Liver (tissue), 9 donors: ENCODE measurements around the gene KATNIP. TPM values are rescaled to one million over a fixed set of nuclear protein-coding genes. Genes with fewer than 3 reads are reported as not detected.

Experiments used
- DNase-seq: peaks from one replicate; pipeline ENCODE4 v3.0.0-alpha.2; 2017; ENCODE audit warnings: low spot score
- H3K27ac ChIP-seq, 2 donors: one replicate each; pipeline ENCODE4 v1.7.0; 2013; ENCODE audit warnings: inconsistent platforms in 2 of 2, low read length in 2 of 2, control low read depth in 1 of 2, low read depth in 1 of 2, mild to moderate bottlenecking in 1 of 2
- H3K27me3 ChIP-seq, 4 donors: one replicate each; pipeline versions ENCODE4 v1.6.1 to v1.7.0; 2013; ENCODE audit warnings: low read length in 3 of 4, inconsistent platforms in 1 of 4, mild to moderate bottlenecking in 1 of 4, moderate library complexity in 1 of 4; ENCODE audit not compliant: control insufficient read depth in 4 of 4, insufficient read depth in 4 of 4
- H3K36me3 ChIP-seq, 4 donors: one replicate each; pipeline versions ENCODE4 v1.6.1 to v1.7.0; 2013; ENCODE audit warnings: low read length in 3 of 4, mild to moderate bottlenecking in 3 of 4, low read depth in 1 of 4, moderate library complexity in 1 of 4; ENCODE audit not compliant: control insufficient read depth in 4 of 4, insufficient read depth in 3 of 4
- H3K4me1 ChIP-seq, 4 donors: one replicate each; pipeline versions ENCODE4 v1.6.1 to v1.7.0; 2013; ENCODE audit warnings: low read length in 3 of 4, mild to moderate bottlenecking in 3 of 4, moderate library complexity in 1 of 4; ENCODE audit not compliant: control insufficient read depth in 4 of 4, insufficient read depth in 4 of 4
- H3K4me3 ChIP-seq, 3 donors: one replicate each; pipeline versions ENCODE4 v1.6.1 to v1.7.0; 2013; ENCODE audit warnings: low read length in 3 of 3, control low read depth in 1 of 3, low read depth in 1 of 3, mild to moderate bottlenecking in 1 of 3
- H3K9ac ChIP-seq, 2 donors: one replicate each; pipeline ENCODE4 v1.7.0; 2013; ENCODE audit warnings: low read length in 2 of 2, mild to moderate bottlenecking in 2 of 2, moderate library complexity in 2 of 2, control low read depth in 1 of 2, low read depth in 1 of 2
- H3K9me3 ChIP-seq, 4 donors: one replicate each; pipeline versions ENCODE4 v1.6.1 to v1.7.0; 2013; ENCODE audit warnings: low read length in 3 of 4; ENCODE audit not compliant: control insufficient read depth in 4 of 4
- ATF3 ChIP-seq: IDR thresholded peaks from 2 replicates; pipeline ENCODE4 v1.6.1; 2016; ENCODE audit warnings: antibody characterized with exemption
- CTCF ChIP-seq: fragments of 150-350 bp; IDR thresholded peaks from 2 replicates; pipeline ENCODE4 v1.5.1; 2017; ENCODE audit warnings: improper control_type of control experiment, low read depth, low read length; ENCODE audit not compliant: missing input control
- EGR1 ChIP-seq, 2 donors: IDR thresholded peaks; 2 replicates each; pipeline ENCODE4 v1.6.1; 2016 to 2018; ENCODE audit warnings: antibody characterized with exemption in 2 of 2, low read depth in 2 of 2
- FOXA1 ChIP-seq: IDR thresholded peaks from 2 replicates; pipeline ENCODE4 v1.6.1; 2016; ENCODE audit warnings: antibody characterized with exemption
- FOXA2 ChIP-seq: IDR thresholded peaks from 2 replicates; pipeline ENCODE4 v1.6.1; 2016; ENCODE audit warnings: antibody characterized with exemption
- GABPA ChIP-seq, 2 donors: IDR thresholded peaks in 1 of 2; conservative IDR thresholded peaks in 1 of 2; 2 replicates each; pipeline ENCODE4 v1.6.1; 2016; ENCODE audit warnings: antibody characterized with exemption in 2 of 2, mild to moderate bottlenecking in 1 of 2, moderate library complexity in 1 of 2
- HNF4A ChIP-seq, 2 donors: conservative IDR thresholded peaks; 2 replicates each; pipeline ENCODE4 v1.6.1; 2016; ENCODE audit warnings: antibody characterized with exemption in 2 of 2, mild to moderate bottlenecking in 2 of 2
- HNF4G ChIP-seq: IDR thresholded peaks from 2 replicates; pipeline ENCODE4 v1.6.1; 2016; ENCODE audit warnings: antibody characterized with exemption
- JUND ChIP-seq, 2 donors: IDR thresholded peaks; 2 replicates each; pipeline ENCODE4 v1.6.1; 2016; ENCODE audit warnings: antibody characterized with exemption in 2 of 2
- MAX ChIP-seq: IDR thresholded peaks from 2 replicates; pipeline ENCODE4 v1.6.1; 2016; ENCODE audit warnings: antibody characterized with exemption
- NR2F2 ChIP-seq: IDR thresholded peaks from 2 replicates; pipeline ENCODE4 v1.6.1; 2016; ENCODE audit warnings: antibody characterized with exemption
- RAD21 ChIP-seq, 2 donors: IDR thresholded peaks; 2 replicates each; pipeline ENCODE4 v1.6.1; 2016; ENCODE audit warnings: antibody characterized with exemption in 2 of 2, mild to moderate bottlenecking in 2 of 2
- REST ChIP-seq: IDR thresholded peaks from 2 replicates; pipeline ENCODE4 v1.6.1; 2016; ENCODE audit warnings: antibody characterized with exemption, mild to moderate bottlenecking
- RXRA ChIP-seq, 2 donors: IDR thresholded peaks; 2 replicates each; pipeline ENCODE4 v1.6.1; 2017 to 2018; ENCODE audit warnings: antibody characterized with exemption in 2 of 2, mild to moderate bottlenecking in 1 of 2
- SP1 ChIP-seq: IDR thresholded peaks from 2 replicates; pipeline ENCODE4 v1.6.1; 2018; ENCODE audit warnings: antibody characterized with exemption, mild to moderate bottlenecking
- TAF1 ChIP-seq: conservative IDR thresholded peaks from 2 replicates; pipeline ENCODE4 v1.6.1; 2016; ENCODE audit warnings: antibody characterized with exemption, mild to moderate bottlenecking
- YY1 ChIP-seq: IDR thresholded peaks from 2 replicates; pipeline ENCODE4 v1.6.1; 2016; ENCODE audit warnings: antibody characterized with exemption, mild to moderate bottlenecking
- ZBTB33 ChIP-seq: IDR thresholded peaks from 2 replicates; pipeline ENCODE4 v1.6.1; 2016; ENCODE audit warnings: antibody characterized with exemption
- WGBS: extraction: QIAGEN DNeasy Blood & Tissue Kit; methylation state at CpG from one replicate; pipeline ENCODE4 v1.1.7; 2013; 5-methylcytosine and 5-hydroxymethylcytosine counted together
- polyA plus RNA-seq, 2 donors: library from polyadenylated mRNA; stranded (reverse) in 1 of 2; unstranded in 1 of 2; fragments of 200-250 nt in 1 of 2; fragments of >200 nt in 1 of 2; fragmentation: Nextera tagmentation in 1 of 2; extraction: Ambion mirVana in 1 of 2; gene quantifications; one replicate each; pipeline versions ENCODE4 v1.2.1 to v1.2.3, GENCODE V29; 2013 to 2015
- total RNA-seq, 2 donors: library from RNA; depleted of rRNA; stranded (reverse); fragments of >200 nt; gene quantifications; one replicate each; pipeline ENCODE4 v1.2.3, GENCODE V29; 2014
- donor health status: healthy.
- donor health status: healthy.
- donor health status: healthy.
- donor health status: healthy.
- donor health status: healthy.

The KATNIP gene
- total and polyA plus RNA-seq, 4 donors: 2.0 to 6.5 (median 4.5) TPM

- WGBS: 81% methylated on average over 5 of the region's 5 CpGs
- Histone ChIP-seq H3K9me3 (peaks cover 0 to 2% (median 0%) of the 10 kb centered on the region in 4 donors), H3K4me1 (no peaks in the 10 kb centered on the region), H3K4me3 (no peak overlapping the region), H3K27ac (no peak overlapping the region), H3K36me3 (peaks cover 19 to 73% (median 57%) of the 10 kb centered on the region in 4 donors), H3K27me3 (no peaks in the 10 kb centered on the region), H3K9ac (no peak overlapping the region)
- TF ChIP-seq EGR1 (IDR thresholded peaks at IDR 0.05; ENCODE audit: low read depth in 2 of 2) (no peak), RXRA (IDR thresholded peaks at IDR 0.05) (no peak), CTCF (no peak), TAF1 (no peak), REST (no peak), YY1 (no peak), GABPA (IDR thresholded peaks at IDR 0.05 in 1 of 2, conservative IDR thresholded peaks at IDR 0.05 in 1 of 2) (no peak), NR2F2 (no peak), FOXA2 (no peak), ATF3 (no peak), HNF4A (conservative IDR thresholded peaks at IDR 0.05) (no peak), SP1 (no peak), HNF4G (no peak), MAX (no peak), JUND (IDR thresholded peaks at IDR 0.05) (no peak), FOXA1 (no peak), RAD21 (IDR thresholded peaks at IDR 0.05) (no peak), ZBTB33 (no peak)
- no peak for DNase-seq
Observed at GRCh38 chr16:27538528-27538927, 11.4 kb upstream of the KATNIP start.
